Ovary (tissue), 3 donors: ENCODE measurements around the gene LRP1-AS.

Experiments used
- POLR2A ChIP-seq: fragments of 450-650 bp; IDR thresholded peaks from one replicate; pipeline ENCODE4 v1.6.1; 2017; ENCODE audit warnings: antibody characterized with exemption, mild to moderate bottlenecking, moderate library complexity
- TF ChIP-seq, protein P1 (sequence below), 3 donors: fragments of 450-650 bp in 2 of 3; fragments of 200-600 bp in 1 of 3; IDR thresholded peaks; one replicate each; pipeline versions ENCODE4 v1.5.1 to v1.8.0; 2016 to 2022; ENCODE audit warnings: antibody characterized with exemption in 3 of 3, mild to moderate bottlenecking in 1 of 3
- donor health status: DM: no; HTN: no; CAD: no.

- TF ChIP-seq, protein P1, sequence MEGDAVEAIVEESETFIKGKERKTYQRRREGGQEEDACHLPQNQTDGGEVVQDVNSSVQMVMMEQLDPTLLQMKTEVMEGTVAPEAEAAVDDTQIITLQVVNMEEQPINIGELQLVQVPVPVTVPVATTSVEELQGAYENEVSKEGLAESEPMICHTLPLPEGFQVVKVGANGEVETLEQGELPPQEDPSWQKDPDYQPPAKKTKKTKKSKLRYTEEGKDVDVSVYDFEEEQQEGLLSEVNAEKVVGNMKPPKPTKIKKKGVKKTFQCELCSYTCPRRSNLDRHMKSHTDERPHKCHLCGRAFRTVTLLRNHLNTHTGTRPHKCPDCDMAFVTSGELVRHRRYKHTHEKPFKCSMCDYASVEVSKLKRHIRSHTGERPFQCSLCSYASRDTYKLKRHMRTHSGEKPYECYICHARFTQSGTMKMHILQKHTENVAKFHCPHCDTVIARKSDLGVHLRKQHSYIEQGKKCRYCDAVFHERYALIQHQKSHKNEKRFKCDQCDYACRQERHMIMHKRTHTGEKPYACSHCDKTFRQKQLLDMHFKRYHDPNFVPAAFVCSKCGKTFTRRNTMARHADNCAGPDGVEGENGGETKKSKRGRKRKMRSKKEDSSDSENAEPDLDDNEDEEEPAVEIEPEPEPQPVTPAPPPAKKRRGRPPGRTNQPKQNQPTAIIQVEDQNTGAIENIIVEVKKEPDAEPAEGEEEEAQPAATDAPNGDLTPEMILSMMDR (IDR thresholded peaks at IDR 0.05) = no peak
- no peak for TF ChIP-seq POLR2A
Observed at GRCh38 chr12:57096748-57097553, 50.5 kb downstream of the LRP1-AS start.
